Gastroesophageal sphincter (tissue), 3 donors: ENCODE data around the gene CAPZA3.

ENCODE experiments used
- EP300 ChIP-seq: sonication (generic); formaldehyde crosslinking; IDR thresholded peaks from one replicate; pipeline ENCODE4 v1.6.1; 2017; ENCODE audit warnings: antibody characterized with exemption, mild to moderate bottlenecking
- POLR2A ChIP-seq, 2 donors: fragments of 450-650 bp; IDR thresholded peaks; one replicate each; pipeline ENCODE4 v1.6.1; 2017; ENCODE audit warnings: antibody characterized with exemption in 2 of 2, mild to moderate bottlenecking in 2 of 2, moderate library complexity in 1 of 2
- POLR2AphosphoS5 ChIP-seq: sonication (generic); formaldehyde crosslinking; IDR thresholded peaks from one replicate; pipeline ENCODE4 v1.6.1; 2017; ENCODE audit warnings: antibody characterized with exemption
- TF ChIP-seq, protein P1 (sequence below), 4 experiments: fragments of 200-600 bp in 2 of 4; fragments of 450-650 bp in 2 of 4; sonication (generic) in 1 of 4; IDR thresholded peaks; one replicate each; pipeline ENCODE4 v1.5.1; 2017 to 2019; ENCODE audit warnings: antibody characterized with exemption in 4 of 4, mild to moderate bottlenecking in 2 of 4, moderate library complexity in 2 of 4

DNA sequence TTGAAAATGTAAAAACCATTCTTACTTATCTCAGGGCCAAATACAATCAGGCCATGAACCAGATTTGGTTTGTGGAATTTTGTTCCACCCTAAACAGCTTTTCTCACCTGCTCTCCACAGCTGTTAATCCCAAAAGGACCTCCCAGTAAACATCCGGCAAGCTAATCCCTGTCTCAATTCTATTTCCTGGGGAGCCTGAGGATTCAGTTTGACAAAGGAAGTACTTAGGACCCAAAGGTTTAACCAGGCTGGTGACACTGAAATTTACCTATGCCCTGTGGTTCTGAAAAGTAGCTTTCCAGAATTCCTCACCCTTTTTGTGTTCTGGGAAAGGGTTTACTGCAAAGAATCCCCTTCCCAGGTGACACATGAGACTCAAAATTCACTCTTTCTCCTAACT lies 15.0 kb downstream of the CAPZA3 start:
- TF ChIP-seq, protein P1, sequence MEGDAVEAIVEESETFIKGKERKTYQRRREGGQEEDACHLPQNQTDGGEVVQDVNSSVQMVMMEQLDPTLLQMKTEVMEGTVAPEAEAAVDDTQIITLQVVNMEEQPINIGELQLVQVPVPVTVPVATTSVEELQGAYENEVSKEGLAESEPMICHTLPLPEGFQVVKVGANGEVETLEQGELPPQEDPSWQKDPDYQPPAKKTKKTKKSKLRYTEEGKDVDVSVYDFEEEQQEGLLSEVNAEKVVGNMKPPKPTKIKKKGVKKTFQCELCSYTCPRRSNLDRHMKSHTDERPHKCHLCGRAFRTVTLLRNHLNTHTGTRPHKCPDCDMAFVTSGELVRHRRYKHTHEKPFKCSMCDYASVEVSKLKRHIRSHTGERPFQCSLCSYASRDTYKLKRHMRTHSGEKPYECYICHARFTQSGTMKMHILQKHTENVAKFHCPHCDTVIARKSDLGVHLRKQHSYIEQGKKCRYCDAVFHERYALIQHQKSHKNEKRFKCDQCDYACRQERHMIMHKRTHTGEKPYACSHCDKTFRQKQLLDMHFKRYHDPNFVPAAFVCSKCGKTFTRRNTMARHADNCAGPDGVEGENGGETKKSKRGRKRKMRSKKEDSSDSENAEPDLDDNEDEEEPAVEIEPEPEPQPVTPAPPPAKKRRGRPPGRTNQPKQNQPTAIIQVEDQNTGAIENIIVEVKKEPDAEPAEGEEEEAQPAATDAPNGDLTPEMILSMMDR (IDR thresholded peaks at IDR 0.05): no peak
- TF ChIP-seq POLR2A (IDR thresholded peaks at IDR 0.05) (no peak), EP300 (no peak), POLR2AphosphoS5 (no peak)
